Keratinocyte (primary cell): ENCODE results near the gene ACMSD. TPM values are rescaled to one million over a fixed set of nuclear protein-coding genes. Genes with fewer than 3 reads are reported as not detected.

Experiments
- DNase-seq: peaks from one replicate; pipeline ENCODE4 v3.0.0-alpha.2; 2011; ENCODE audit warnings: low read depth, missing footprints, low spot score
- FAIRE-seq: peaks from 2 replicates; lab custom pipeline; 2011; peaks lifted over from hg19 to GRCh38; lab: Jason Lieb, UNC
- H2AFZ ChIP-seq: 2 replicates; pipeline ENCODE4 v1.6.0; 2012; ENCODE audit warnings: low read length, control low read depth, inconsistent platforms; ENCODE audit not compliant: control insufficient read depth
- H3K27ac ChIP-seq: 2 replicates; pipeline ENCODE4 v1.5.1; 2011; ENCODE audit warnings: low read length; ENCODE audit not compliant: control insufficient read depth, insufficient read depth
- H3K27me3 ChIP-seq: 3 replicates; pipeline ENCODE4 v1.6.0; 2011; ENCODE audit warnings: low read length; ENCODE audit not compliant: control insufficient read depth, insufficient read depth; ENCODE audit errors: extremely low read depth
- H3K36me3 ChIP-seq, 2 experiments: 2 replicates in 1 of 2; 3 replicates in 1 of 2; pipeline ENCODE4 v1.5.1; 2011; ENCODE audit warnings: low read length in 2 of 2, mild to moderate bottlenecking in 1 of 2; ENCODE audit not compliant: control insufficient read depth in 2 of 2, insufficient read depth in 2 of 2; ENCODE audit errors: extremely low read depth in 1 of 2
- H3K4me1 ChIP-seq: 3 replicates; pipeline ENCODE4 v1.5.1; 2011; ENCODE audit warnings: low read length; ENCODE audit not compliant: control insufficient read depth, insufficient read depth; ENCODE audit errors: extremely low read depth
- H3K4me2 ChIP-seq: 3 replicates; pipeline ENCODE4 v1.6.0; 2011; ENCODE audit warnings: low read depth, low read length; ENCODE audit not compliant: control insufficient read depth, insufficient read depth; ENCODE audit errors: extremely low read depth
- H3K4me3 ChIP-seq, 3 experiments: fragments of 200-600 bp in 1 of 3; sonication (generic) in 1 of 3; 2 replicates in 2 of 3; 3 replicates in 1 of 3; pipeline ENCODE4 v1.5.1; 2011 to 2016; ENCODE audit warnings: low read length in 3 of 3, mild to moderate bottlenecking in 3 of 3, control low read depth in 2 of 3, inconsistent platforms in 1 of 3, low read depth in 1 of 3, mixed read lengths in 1 of 3, mixed run types in 1 of 3, moderate library complexity in 1 of 3; ENCODE audit not compliant: control insufficient read depth in 2 of 3, insufficient read depth in 2 of 3; ENCODE audit errors: extremely low read depth in 1 of 3
- H3K79me2 ChIP-seq: 2 replicates; pipeline ENCODE4 v1.6.0; 2012; ENCODE audit warnings: low read length; ENCODE audit not compliant: control insufficient read depth, insufficient read depth
- H3K9ac ChIP-seq: 3 replicates; pipeline ENCODE4 v1.6.0; 2011; ENCODE audit warnings: low read length; ENCODE audit not compliant: control insufficient read depth, insufficient read depth; ENCODE audit errors: extremely low read depth
- H3K9me1 ChIP-seq: 3 replicates; pipeline ENCODE4 v1.6.0; 2011; ENCODE audit warnings: low read length; ENCODE audit not compliant: control insufficient read depth, insufficient read depth; ENCODE audit errors: extremely low read depth
- H3K9me3 ChIP-seq: 2 replicates; pipeline ENCODE4 v1.5.1; 2012; ENCODE audit warnings: low read depth, low read length; ENCODE audit not compliant: control insufficient read depth
- H4K20me1 ChIP-seq: 3 replicates; pipeline ENCODE4 v1.6.0; 2011; ENCODE audit warnings: low read length; ENCODE audit not compliant: control insufficient read depth, insufficient read depth; ENCODE audit errors: extremely low read depth
- EZH2 ChIP-seq: IDR thresholded peaks from one replicate; pipeline ENCODE4 v1.6.1; 2012; ENCODE audit warnings: inconsistent platforms, mild to moderate bottlenecking, low read length, moderate library complexity
- dilution Hi-C: fragments of 300-500 bp; cut with MboI; formaldehyde crosslinking; loops from one replicate; pipeline ENCODE4 v1.7.0; 2020; ENCODE audit warnings: low sequenced_read_pairs; ENCODE audit not compliant: extremely low pct_ligation_motif_present
- polyA plus RNA-seq, 5 experiments: library from polyadenylated mRNA; depleted of rRNA in 3 of 5; stranded (reverse) in 3 of 5; stranded (forward) in 1 of 5; unstranded in 1 of 5; fragments of >200 nt; gene quantifications; 1 replicate in 1 of 5; 2 replicates in 3 of 5; 3 replicates in 1 of 5; pipeline versions ENCODE4 v1.2.1 to v1.2.3, GENCODE V29; 2011 to 2012; ENCODE audit warnings: missing spikeins in 2 of 5, low read depth in 1 of 5, low replicate concordance in 1 of 5
- TF ChIP-seq, protein P1 (sequence below), 3 experiments: IDR thresholded peaks in 1 of 3; conservative IDR thresholded peaks in 1 of 3; optimal IDR thresholded peaks in 1 of 3; 2 replicates in 2 of 3; 3 replicates in 1 of 3; pipeline versions ENCODE3 to v1.5.1; 2011; ENCODE audit warnings: low read length in 3 of 3, mild to moderate bottlenecking in 3 of 3, moderate library complexity in 2 of 3, control low read depth in 1 of 3, inconsistent platforms in 1 of 3; ENCODE audit not compliant: insufficient read depth in 2 of 3; ENCODE audit errors: extremely low read depth in 1 of 3

The ACMSD gene
- polyA plus RNA-seq, 1 donor (not counting 4 experiments of a cell fraction or from before 2014, with no cell fraction given) = not detected

DNA sequence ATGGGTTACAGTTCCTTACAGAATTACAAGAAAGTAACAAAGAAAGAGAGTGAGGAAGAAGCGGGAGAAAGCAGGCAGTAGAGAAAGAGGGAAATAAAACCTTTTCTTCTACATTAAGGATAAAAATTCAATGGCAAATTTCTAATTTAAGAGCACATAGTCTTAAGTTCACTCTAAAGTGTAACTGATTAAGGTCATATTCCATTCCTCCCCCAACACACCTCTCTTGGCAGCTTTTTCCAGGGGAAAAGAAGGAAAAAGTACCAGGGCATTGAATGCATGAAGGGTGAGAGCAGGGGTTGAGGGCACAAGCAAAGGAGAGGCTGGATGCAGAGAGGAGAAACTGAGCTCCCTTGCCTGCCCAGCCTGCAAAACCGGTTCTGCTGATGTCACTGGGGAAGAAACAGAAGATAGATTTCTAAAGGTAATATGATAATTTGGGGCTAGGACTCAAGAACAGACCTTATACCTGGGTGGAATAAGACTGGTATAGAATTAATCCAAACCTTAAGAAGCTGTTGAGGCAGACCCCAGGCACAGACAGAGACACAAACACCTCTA lies 4.6 kb downstream of the ACMSD start:
- no peak overlapping the region for H3K4me2 ChIP-seq
- no peak for FAIRE-seq

DNA sequence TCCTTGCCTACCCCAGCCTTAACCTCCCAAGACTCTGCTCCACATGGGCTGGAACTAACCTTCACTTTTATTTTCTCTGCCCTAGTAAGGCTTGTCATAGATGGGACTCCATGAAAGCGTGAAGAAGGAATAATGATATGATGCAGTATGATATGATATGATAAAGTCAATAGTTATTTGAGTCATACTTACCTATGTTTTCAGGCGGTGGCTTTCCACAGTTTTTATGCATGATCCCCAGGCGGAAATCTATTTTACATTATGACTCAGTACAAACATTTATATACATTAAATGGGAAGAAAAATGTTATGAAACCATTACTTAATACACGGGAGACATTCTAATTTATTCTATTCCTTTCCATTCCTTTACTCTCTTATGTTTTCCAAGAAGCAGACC lies 5.6 kb downstream of the ACMSD start:
- DNase-seq (no peak), FAIRE-seq (no peak)
- Histone ChIP-seq H3K36me3 (no peaks in the 10 kb centered on the region), H3K4me3 (no peak overlapping the region), H3K4me2 (no peak overlapping the region), H3K9ac (no peak overlapping the region), H3K9me1 (no peaks in the 10 kb centered on the region), H3K79me2 (no peaks in the 10 kb centered on the region), H2AFZ (no peak overlapping the region), H4K20me1 (no peaks in the 10 kb centered on the region), H3K4me1 (peaks cover 4% of the 10 kb centered on the region), H3K27me3 (no peaks in the 10 kb centered on the region), H3K9me3 (no peaks in the 10 kb centered on the region), H3K27ac (no peak overlapping the region)
- dilution Hi-C loops = no loop called here
- TF ChIP-seq EZH2 = no peak
- TF ChIP-seq, protein P1, sequence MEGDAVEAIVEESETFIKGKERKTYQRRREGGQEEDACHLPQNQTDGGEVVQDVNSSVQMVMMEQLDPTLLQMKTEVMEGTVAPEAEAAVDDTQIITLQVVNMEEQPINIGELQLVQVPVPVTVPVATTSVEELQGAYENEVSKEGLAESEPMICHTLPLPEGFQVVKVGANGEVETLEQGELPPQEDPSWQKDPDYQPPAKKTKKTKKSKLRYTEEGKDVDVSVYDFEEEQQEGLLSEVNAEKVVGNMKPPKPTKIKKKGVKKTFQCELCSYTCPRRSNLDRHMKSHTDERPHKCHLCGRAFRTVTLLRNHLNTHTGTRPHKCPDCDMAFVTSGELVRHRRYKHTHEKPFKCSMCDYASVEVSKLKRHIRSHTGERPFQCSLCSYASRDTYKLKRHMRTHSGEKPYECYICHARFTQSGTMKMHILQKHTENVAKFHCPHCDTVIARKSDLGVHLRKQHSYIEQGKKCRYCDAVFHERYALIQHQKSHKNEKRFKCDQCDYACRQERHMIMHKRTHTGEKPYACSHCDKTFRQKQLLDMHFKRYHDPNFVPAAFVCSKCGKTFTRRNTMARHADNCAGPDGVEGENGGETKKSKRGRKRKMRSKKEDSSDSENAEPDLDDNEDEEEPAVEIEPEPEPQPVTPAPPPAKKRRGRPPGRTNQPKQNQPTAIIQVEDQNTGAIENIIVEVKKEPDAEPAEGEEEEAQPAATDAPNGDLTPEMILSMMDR (optimal IDR thresholded peaks at IDR 0.05 in 1 of 3, IDR thresholded peaks at IDR 0.05 in 1 of 3, conservative IDR thresholded peaks at IDR 0.05 in 1 of 3; ENCODE audit: extremely low read depth in 1 of 3, insufficient read depth in 2 of 3, low read length in 3 of 3) = no peak

More for the DNA sequence above, 4.6 kb downstream of the ACMSD start:
- dilution Hi-C loops = no loop called here
- H3K9ac ChIP-seq = no peak overlapping the region
- H4K20me1 ChIP-seq = no peaks in the 10 kb centered on the region
- H3K9me3 ChIP-seq = no peaks in the 10 kb centered on the region
- peaks cover 4% of the 10 kb centered on the region for H3K4me1 ChIP-seq
- H3K9me1 ChIP-seq = no peaks in the 10 kb centered on the region
- H3K79me2 ChIP-seq = no peaks in the 10 kb centered on the region
- no peak overlapping the region for H3K27ac ChIP-seq
- DNase-seq = no peak
- H3K27me3 ChIP-seq = no peaks in the 10 kb centered on the region
- TF ChIP-seq, protein P1 (optimal IDR thresholded peaks at IDR 0.05 in 1 of 3, IDR thresholded peaks at IDR 0.05 in 1 of 3, conservative IDR thresholded peaks at IDR 0.05 in 1 of 3; ENCODE audit: extremely low read depth in 1 of 3, insufficient read depth in 2 of 3, low read length in 3 of 3) = no peak
- no peak for TF ChIP-seq EZH2
- H3K36me3 ChIP-seq = no peaks in the 10 kb centered on the region
- H3K4me3 ChIP-seq = no peak overlapping the region
- no peak overlapping the region for H2AFZ ChIP-seq
